GM23248 (cell line): ENCODE results near the gene KCNC2.

Source experiments
- EZH2 ChIP-seq: fragments of 200-600 bp; sonication (generic); IDR thresholded peaks from 2 replicates; pipeline ENCODE4 v1.6.1; 2018; ENCODE audit warnings: antibody characterized with exemption, mild to moderate bottlenecking; ENCODE audit not compliant: insufficient read depth, poor library complexity, severe bottlenecking
- EZH2phosphoT487 ChIP-seq: fragments of 200-600 bp; sonication (generic); IDR thresholded peaks from 2 replicates; pipeline ENCODE4 v1.6.1; 2018; ENCODE audit warnings: antibody characterized with exemption, moderate library complexity, mild to moderate bottlenecking, low read depth; ENCODE audit not compliant: insufficient read depth

GRCh38 chr12:75097003-75097402 is 112.6 kb downstream of the KCNC2 start:
- no peak for TF ChIP-seq EZH2
- no peak for TF ChIP-seq EZH2phosphoT487
